Mesothelial cell of epicardium (in vitro differentiated cells): Measurements from ENCODE around the gene GALNTL6. TPM values are rescaled to one million over a fixed set of nuclear protein-coding genes. Genes with fewer than 3 reads are reported as not detected.
"Not testable (repeated sequence)": the region's sequence is repeated elsewhere in the genome, so short reads cannot be mapped to it uniquely, and the experiment has no call there.

Experiments used
- DNase-seq, 2 experiments: peaks; one replicate each; pipeline ENCODE4 v3.0.0; 2021; ENCODE audit warnings: low spot score in 2 of 2; ENCODE audit not compliant: unreplicated experiment in 2 of 2
- H3K27ac Mint-ChIP-seq: 2 replicates; pipeline ENCODE4 v1.8.0; 2021; ENCODE audit warnings: mixed read lengths
- H3K27me3 Mint-ChIP-seq: 2 replicates; pipeline ENCODE4 v1.8.0; 2021; ENCODE audit warnings: low read depth, mixed read lengths
- H3K36me3 Mint-ChIP-seq: 2 replicates; pipeline ENCODE4 v1.8.0; 2021; ENCODE audit warnings: mixed read lengths
- H3K4me1 Mint-ChIP-seq: 2 replicates; pipeline ENCODE4 v1.8.0; 2021; ENCODE audit warnings: mixed read lengths
- H3K4me3 Mint-ChIP-seq: 2 replicates; pipeline ENCODE4 v1.8.0; 2021; ENCODE audit warnings: mild to moderate bottlenecking, moderate library complexity, mixed read lengths
- H3K9me3 Mint-ChIP-seq: 2 replicates; pipeline ENCODE4 v1.8.0; 2021; ENCODE audit warnings: mixed read lengths
- CTCF ChIP-seq: fragments of 200-600 bp; sonication (generic); IDR thresholded peaks from one replicate; pipeline ENCODE4 v1.5.0; 2021; ENCODE audit warnings: antibody characterized with exemption; ENCODE audit not compliant: unreplicated experiment
- total RNA-seq: library from RNA; stranded (reverse); gene quantifications from 3 replicates; pipeline ENCODE4 v1.2.1, GENCODE V29; 2021

The GALNTL6 gene
- total RNA-seq, 1 donor from 2014 or later, result 1.3 TPM

- DNase-seq, result no peak
- TF ChIP-seq CTCF, result no peak
- no peak overlapping the region for H3K27ac Mint-ChIP-seq
- no peaks in the 10 kb centered on the region for H3K27me3 Mint-ChIP-seq
- no peaks in the 10 kb centered on the region for H3K9me3 Mint-ChIP-seq
- H3K4me1 Mint-ChIP-seq, result no peaks in the 10 kb centered on the region
- H3K36me3 Mint-ChIP-seq, result no peaks in the 10 kb centered on the region
- no peak overlapping the region for H3K4me3 Mint-ChIP-seq
Measured at GRCh38 chr4:172410363-172410762, 597.2 kb downstream of the GALNTL6 start.

- no peaks in the 10 kb centered on the region for H3K36me3 Mint-ChIP-seq
- H3K4me3 Mint-ChIP-seq, result no peak overlapping the region
- no peak for TF ChIP-seq CTCF
- no peak for DNase-seq
- H3K4me1 Mint-ChIP-seq, result no peaks in the 10 kb centered on the region
- no peaks in the 10 kb centered on the region for H3K27me3 Mint-ChIP-seq
- no peak overlapping the region for H3K27ac Mint-ChIP-seq
- no peaks in the 10 kb centered on the region for H3K9me3 Mint-ChIP-seq
Measured at GRCh38 chr4:172411149-172411548, 597.9 kb downstream of the GALNTL6 start.

- H3K36me3 Mint-ChIP-seq, result no peaks in the 10 kb centered on the region
- H3K27me3 Mint-ChIP-seq, result no peaks in the 10 kb centered on the region
- no peaks in the 10 kb centered on the region for H3K9me3 Mint-ChIP-seq
- DNase-seq, result no peak
- no peak overlapping the region for H3K4me3 Mint-ChIP-seq
- TF ChIP-seq CTCF, result no peak
- H3K27ac Mint-ChIP-seq, result no peak overlapping the region
- no peaks in the 10 kb centered on the region for H3K4me1 Mint-ChIP-seq
Measured at GRCh38 chr4:172412851-172413580, 599.8 kb downstream of the GALNTL6 start.

GRCh38 chr4:172428979-172429378 lies 615.8 kb downstream of the GALNTL6 start:
- DNase-seq, H3K4me1 Mint-ChIP-seq, H3K27me3 Mint-ChIP-seq, H3K9me3 Mint-ChIP-seq, H3K27ac Mint-ChIP-seq, H3K36me3 Mint-ChIP-seq, H3K4me3 Mint-ChIP-seq: not testable (repeated sequence)

- no peak for DNase-seq
- no peaks in the 10 kb centered on the region for H3K36me3 Mint-ChIP-seq
- H3K9me3 Mint-ChIP-seq, result peaks cover 27% of the 10 kb centered on the region
- H3K27ac Mint-ChIP-seq, result no peak overlapping the region
- no peak for TF ChIP-seq CTCF
- H3K4me3 Mint-ChIP-seq, result no peak overlapping the region
- H3K4me1 Mint-ChIP-seq, result no peaks in the 10 kb centered on the region
- H3K27me3 Mint-ChIP-seq, result no peaks in the 10 kb centered on the region
Measured at GRCh38 chr4:172480471-172480870, 667.3 kb downstream of the GALNTL6 start.

- Mint-ChIP-seq H3K9me3 (peaks cover 27% of the 10 kb centered on the region), H3K27me3 (no peaks in the 10 kb centered on the region), H3K36me3 (no peaks in the 10 kb centered on the region), H3K27ac (no peak overlapping the region), H3K4me1 (no peaks in the 10 kb centered on the region), H3K4me3 (no peak overlapping the region)
- no peak for DNase-seq
- no peak for TF ChIP-seq CTCF
Measured at GRCh38 chr4:172481802-172482508, 668.8 kb downstream of the GALNTL6 start.
